GM19452 (cell line): ENCODE measurements around the gene SYNE1.

ENCODE experiments used
- ATAC-seq: cut with Tn5 transposase; IDR thresholded peaks from one replicate; pipeline ENCODE4 v1.9.1; 2021; ENCODE audit not compliant: unreplicated experiment

The SYNE1 gene

DNA sequence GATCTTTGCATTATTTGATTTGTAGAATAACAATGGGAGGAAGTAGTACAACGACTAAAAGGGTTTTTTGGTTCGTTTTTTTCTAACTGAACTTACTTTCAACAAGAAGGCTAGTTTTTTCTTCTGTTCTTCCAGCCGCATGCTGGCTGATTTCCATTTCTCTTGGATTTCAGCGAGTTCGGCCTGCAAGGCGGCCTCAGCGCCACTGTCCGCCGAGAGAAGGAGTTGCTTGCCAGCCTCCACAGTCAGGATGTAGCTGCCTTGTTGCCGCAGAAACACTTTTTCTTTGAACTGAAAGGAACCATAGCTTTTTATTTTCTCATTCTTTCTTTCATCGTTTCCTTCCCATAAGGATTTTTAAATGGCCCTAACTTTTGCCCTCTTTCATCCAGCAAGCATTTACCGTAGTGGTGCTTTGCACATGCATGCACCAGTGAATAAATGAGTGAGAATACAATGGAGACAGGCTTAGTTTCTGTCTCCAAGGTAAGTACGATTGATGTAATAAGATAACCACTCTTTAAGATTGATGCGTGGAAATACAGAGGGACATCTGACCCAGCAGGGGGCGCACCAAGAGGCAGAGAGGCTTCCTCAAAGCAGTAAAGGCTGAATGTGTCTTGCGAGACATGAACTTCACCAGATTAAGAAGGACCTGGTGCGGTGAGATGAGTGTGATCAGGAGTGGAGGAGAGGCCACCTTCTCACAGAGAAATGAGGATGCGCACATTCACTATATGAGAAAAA, 430.9 kb downstream of the SYNE1 start:
- no peak for ATAC-seq

DNA sequence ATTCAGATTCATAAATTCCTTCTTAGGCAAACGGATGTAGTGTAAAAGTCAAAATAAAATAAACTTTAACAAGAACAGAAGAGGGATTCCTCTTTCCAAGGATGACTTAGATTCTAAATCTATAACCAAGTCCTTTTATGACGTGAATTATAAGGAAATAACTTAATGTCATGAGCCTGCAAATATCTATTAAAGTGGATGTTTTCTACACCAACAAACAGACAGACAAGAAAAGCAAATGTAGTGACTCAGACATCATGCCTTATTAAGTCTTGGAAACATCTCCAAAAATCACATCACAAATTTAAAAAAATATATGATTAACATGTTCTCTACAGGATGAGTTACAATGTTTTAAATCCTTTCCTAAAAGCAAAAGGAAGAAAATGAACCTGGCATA, 432.6 kb downstream of the SYNE1 start:
- no peak for ATAC-seq

DNA sequence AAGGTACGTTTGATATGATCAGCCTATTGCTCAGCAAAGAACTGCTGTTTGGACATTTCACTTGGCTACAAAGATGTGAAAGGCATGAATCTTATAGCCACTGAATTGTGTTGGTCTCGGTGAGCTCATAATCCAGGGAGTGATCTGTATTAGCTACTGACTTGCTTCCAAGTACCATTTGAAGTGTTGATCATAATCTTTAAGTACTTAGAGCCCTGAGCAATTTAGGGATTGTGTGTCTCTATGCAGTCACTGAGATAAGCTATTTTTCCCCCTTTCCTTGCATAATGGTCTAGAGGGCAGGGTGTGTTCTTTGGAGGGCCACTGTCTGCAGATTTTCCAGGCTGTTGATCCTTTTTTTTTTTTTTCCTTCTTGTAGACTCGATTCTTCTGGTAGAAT, 436.0 kb downstream of the SYNE1 start:
- no peak for ATAC-seq

DNA sequence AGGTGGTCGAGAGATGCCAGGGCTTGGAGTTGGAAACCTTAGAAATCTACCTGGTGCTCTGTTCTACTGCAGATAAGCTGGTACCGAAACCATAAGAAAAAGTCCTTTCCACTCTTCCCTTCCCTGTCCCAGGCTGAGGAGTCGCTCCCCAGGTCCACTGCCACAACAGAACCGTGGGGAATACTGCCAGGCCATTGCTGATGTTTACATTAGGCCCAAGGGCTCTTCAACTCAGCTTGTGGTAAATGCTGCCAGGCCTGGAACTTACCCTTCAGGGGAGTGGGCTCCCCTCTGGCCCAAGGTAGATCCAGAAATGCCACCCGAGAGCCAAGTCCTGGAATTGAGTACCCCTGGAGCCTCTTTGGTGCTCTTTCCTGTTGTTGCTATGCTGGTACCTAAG, 441.3 kb downstream of the SYNE1 start:
- no peak for ATAC-seq

DNA sequence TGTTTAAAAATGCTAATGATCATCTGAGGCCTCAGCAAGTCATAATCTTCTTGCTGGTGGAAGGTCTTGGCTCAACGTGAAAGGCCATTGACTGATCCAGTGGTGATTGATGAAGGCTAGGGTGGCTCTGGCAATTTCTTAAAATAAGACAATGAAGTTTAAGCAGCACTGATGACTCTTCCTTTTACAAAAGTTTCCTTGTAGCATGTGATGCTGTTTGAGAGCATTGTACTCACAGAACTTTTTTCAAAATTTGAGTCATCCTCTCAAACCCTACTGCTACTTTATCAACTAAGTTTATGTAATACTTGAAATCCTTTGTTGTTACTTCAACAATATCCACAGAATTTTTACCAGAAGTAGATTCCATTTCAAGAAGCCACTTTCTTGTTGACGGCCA, 447.4 kb downstream of the SYNE1 start:
- no peak for ATAC-seq

DNA sequence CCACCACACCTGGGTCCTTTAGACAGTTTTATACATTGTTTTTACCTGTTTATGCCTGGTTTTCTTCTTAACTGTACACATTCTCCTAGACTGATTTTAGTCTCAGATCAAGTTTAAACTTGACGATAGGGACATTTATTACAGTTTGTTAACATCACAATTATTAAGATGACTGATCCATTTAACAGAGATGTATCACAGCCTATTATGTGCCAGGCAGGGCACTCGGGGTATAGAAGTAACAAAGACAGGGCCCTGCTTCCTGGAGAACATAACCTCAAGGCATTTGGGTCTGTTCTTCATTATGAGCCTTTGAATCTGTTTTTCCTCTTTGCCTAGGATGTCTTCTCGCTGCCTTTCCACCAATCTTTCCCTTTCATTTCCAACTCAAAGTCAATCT, 449.2 kb downstream of the SYNE1 start:
- ATAC-seq = no peak

DNA sequence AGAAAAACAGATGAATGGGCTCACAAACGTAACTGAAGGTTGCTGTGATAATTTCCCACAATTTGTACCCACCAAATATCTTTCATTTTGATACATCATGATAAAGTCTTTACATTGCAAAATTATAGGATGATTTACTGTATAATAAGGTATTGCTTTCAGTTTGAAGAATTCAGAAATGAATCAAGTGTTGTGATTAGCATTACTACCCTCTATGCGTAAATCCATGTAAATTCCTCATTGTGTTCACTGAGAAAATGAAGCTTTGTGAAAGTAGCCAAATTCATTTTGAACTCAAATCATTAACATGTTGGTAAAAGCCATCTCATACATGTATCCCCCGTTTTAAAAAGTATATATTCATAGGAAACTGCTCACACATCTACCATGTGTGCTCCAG, 450.3 kb downstream of the SYNE1 start:
- no peak for ATAC-seq

DNA sequence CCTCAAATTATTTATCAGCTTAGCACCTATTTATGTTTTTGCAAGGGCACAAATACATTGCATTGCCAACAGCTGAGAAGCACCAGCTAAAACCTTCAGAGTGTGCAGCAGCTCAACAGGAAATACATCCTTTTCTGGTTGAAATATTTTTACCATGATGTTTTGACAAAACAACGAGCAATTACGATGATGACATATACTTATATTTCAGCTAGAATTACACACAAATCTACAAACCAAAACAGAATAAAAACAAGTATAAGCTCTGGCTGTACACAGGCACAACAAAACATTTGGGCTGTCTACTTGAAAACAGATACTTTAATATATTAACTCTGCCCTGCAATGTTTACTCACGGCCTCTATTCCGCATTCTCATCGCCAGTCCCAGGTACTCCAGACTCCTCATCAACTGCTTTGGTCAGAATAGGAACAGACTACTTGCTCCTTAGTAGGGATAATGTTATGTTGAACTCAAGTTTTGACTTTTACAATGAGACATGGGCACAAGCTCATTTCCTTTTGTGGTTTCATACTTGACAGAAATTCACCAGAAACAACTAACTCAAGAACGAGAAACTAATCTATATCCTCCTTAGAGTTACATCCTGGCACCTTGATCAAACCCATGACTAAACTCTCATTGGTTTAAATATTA, 452.1 kb downstream of the SYNE1 start:
- peak; percentile 74 for ATAC-seq

DNA sequence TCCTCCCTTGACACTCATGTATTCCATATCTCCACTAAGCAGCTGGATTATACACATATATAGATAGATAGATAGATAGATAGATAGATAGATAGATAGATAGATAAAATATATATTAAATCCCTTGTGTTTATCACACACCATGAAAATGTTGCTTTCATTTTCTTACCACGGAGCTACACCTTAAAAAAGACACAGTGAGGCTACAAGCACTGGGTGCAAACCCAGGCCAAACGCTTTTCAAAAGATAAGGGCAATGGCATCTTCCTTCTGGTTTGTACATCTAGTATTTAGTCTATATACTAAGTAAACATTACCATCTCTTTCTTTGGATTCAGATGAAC, 452.6 kb downstream of the SYNE1 start:
- ATAC-seq = peak; percentile 42

DNA sequence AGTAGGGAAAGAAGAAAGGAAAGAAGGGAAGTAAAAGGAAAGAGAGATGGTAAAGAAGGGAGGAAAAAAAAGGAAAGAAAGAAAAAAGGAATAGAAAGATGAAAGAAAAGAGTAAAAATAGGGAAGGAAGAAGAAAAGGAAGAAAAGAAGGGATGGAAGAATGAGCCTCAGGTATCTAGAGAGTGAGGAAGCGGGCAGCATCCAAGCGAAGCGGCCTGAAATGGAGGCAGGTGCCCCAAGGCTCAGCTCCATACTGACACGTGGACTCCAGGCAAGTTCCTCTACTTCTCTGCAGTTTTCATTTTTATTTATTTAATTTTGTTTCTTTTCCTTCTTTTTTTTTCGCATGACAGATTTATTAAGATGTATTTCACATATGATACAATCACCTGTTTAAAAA, 456.6 kb downstream of the SYNE1 start:
- ATAC-seq = no peak

DNA sequence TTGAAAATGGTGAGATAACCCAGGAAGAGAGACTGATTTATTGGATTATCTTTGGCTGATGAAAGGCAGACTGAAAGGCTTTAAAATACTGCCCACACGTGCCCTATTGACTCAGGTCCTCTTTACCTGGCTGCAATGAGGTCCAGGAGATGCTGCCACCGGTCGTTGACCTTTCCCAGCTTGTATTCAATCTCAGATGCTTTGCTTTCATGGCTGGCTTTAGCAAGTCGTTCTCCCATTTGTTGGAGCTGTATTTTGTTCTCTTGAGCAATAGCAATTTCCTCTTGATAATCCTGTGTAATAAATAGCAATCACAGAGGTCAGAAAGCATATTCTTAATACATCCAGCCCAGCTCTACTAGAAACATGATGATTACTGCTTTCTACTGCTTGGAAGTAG, 460.9 kb downstream of the SYNE1 start:
- no peak for ATAC-seq

DNA sequence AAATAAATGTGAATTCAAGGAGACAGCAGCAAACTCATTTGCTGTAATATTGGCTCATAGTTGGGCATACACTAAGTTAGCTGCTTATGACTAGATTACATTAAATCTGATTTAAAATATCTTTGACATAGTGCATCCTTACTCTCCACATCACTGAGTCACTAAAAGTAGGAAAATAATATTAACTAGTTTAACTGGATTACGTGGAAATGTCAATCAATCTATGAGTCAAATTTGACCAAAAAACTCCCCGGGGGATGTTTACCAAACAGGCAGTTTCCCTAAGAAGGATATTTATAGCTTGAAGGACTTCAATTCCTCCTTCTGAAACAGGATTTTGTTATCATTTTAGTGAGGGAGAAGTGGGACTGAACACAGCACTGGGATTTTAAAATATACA, 463.2 kb downstream of the SYNE1 start:
- no peak for ATAC-seq

DNA sequence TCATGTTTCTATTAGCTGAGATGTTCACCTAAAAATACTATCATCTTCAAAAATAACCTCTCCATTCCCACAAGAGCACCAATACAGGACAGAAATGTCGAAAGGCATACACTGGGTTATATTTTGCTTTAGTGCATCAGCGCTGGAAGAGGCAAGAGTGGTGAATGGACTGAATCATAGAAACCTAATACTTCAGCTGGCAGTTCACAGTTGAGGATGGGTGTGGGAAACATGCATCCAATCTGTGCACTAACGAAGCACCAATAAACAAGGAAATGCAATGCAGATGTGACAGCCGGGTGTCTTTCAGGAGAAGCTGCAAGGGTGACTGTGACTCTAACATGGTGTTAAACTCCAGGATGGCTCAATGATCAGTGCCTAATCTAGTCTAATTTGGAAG, 463.8 kb downstream of the SYNE1 start:
- no peak for ATAC-seq

DNA sequence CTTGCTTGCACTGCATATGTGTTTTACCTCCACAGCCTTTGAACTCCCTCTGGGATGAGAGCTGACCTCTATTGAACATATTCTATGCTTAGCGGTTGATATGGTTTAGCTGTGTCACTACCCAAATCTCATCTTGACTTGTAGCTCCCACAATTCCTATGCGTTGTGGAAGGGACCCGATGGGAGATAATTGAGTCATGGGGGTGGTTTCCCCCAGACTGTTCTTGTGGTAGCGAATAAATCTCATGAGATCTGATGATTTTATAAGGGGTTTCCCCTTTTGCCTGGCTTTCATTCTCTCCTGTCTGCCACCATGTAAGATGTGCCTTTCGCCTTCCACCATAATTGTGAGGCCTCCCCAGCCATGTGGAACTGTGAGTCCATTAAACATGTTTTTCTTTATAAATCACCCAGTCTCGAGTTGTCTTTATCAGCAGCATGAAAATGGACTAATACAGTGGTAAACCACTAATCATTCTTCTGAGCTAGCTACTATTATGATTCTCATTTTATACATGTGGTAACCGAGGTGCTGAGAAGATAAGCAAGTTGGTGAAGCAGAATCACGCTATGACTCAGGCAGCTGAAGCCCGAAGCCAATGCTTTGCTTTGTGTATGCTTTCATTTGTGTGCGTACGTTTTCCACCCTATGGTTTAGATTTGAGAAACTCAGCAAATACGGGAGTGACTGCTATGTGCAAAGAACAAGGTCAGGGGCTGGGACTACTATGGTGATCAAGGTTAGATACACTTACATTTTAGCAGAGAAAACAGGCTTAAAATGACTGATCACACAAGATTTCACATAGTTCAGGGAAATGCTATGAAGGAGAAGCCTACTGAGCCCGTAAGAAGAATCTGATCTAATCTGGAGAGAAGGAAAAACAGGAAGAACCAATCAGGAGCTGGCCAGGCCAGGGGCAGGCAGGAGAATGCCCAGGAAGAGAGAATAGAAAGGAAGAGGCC, 466.2 kb downstream of the SYNE1 start:
- ATAC-seq = peak; percentile 99

DNA sequence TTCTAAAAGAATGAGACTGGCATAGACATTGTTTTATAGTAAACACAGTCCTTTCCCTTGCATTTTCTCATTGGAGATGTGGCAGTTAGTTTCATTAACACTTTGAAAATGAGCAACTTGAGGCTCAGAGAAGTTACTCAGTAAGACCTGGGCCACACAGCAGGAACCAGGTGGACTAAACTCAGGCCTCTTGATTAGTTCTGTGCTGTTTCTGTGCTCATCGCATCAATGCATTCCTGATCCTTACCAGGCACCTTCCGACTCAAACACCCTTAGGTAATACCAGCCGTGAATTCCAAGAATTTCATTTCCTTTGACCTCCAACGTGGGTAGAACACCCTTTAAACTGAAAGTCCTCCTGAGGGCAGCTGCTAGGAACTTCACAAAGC, 466.9 kb downstream of the SYNE1 start:
- no peak for ATAC-seq

DNA sequence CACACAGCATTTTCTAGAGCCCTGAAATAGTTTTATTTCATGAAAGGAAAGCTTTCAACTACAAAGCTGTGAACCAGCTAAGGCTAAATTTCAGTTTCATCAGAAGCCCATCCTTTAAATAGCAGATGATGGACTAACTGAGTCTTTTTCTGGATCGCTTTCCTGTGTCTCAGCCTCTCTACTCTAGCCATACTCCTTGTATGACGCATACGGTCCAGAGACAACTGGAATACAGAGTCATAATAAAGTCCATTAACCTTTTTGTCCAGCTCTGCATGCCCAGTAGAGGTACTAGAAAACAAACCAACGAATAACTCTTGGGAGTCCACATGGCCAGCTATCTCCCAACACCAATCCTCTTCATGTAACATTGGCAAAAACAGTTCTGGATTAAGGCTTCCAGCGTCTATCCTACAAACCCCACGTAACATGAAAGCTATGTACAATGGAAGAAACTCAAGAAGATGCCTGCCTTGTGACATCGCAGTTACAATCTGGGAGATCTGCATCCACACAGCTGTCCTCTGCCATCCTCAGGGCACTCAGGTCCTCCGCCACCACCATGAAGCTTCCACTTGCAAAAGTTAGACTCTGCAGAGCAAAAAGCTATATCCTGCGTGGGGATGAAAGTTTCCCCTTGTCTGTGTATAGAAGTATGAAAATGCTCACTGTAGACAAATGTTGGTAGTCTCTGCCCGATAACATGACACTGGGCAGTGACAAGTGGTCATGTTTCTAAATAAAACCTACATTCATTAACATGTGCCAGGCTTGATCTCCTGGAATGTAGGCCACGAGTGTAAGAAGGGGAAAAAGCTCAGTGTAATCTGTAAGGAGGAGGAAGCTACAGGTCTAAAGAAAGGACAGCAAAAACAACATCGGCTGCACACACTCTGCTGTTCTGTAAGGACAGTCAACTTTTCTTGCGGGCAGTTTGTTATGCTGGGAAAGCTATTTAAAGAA, 469.2 kb downstream of the SYNE1 start:
- no peak for ATAC-seq

DNA sequence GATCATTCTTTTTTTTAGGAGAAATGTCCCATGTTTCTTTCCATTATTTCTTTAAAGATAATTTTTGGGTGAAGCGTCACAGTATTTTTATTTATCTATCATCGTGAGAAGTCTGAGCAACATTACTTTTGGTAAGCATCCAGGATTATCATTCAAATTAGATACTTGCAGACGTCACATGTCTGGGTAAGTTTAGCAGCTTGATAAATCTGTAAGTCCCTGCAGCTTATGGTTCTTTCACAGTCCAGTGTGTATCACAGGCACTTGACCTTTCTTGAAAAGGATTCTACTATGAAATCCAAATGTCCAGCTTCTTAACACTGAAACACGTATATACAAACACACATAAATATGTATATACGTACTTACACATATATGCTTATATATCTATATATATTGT, 470.3 kb downstream of the SYNE1 start:
- no peak for ATAC-seq

DNA sequence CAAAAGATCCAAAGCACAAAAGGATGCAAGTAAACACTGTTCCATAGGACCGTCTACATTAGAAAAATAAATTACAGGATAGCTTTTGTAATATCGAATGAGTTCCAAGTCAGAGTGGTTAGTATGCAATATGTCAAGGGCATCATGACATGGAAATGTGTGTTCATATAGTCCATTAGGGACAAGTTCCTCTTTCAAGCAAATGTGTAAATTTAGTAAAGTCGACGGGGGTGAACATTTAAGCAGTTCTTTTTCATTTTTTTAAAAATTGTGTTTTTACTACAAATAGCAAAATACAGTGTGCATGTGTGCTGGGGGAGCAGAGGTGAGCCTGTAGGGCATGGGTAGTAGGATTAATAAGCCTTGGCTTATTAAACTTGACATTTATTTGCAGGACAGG, 470.7 kb downstream of the SYNE1 start:
- no peak for ATAC-seq

DNA sequence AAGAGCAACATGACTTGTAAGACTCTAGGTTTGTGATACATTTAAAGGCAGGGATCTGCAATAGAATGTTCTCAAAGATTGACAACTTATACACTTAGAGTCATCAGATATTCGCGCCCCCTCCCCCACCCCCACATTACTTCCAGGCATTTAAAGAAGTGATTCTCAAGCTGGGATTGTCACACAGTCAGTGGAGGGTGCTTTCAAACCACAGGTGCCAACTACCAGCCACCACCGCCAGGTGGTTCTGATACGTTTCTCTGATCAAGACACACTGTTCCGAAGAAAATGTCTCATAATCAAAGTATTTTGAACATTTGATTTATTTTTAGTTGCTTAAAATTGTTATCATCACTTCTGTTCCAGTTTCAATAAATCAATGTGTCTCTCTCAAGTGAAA, 472.2 kb downstream of the SYNE1 start:
- ATAC-seq = no peak

DNA sequence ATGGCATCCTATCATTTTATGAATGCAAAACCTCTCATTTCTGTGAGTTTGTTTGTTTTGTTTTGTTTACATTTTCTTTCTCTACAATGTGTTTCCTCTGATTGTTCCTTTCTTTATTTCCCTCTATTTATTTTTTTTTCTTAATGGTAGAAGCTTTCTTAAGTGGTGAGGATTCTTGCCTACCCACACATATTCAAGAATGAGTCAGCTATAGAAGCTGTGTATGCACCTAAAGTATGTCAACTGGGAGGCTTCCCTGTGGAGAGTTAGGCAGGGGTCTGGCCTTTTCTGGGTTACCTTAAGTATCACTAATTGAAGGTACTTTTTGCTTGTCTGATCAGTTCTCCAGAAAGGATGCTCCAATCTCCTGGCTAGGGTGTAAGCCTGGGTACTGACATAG, 475.7 kb downstream of the SYNE1 start:
- ATAC-seq = no peak

DNA sequence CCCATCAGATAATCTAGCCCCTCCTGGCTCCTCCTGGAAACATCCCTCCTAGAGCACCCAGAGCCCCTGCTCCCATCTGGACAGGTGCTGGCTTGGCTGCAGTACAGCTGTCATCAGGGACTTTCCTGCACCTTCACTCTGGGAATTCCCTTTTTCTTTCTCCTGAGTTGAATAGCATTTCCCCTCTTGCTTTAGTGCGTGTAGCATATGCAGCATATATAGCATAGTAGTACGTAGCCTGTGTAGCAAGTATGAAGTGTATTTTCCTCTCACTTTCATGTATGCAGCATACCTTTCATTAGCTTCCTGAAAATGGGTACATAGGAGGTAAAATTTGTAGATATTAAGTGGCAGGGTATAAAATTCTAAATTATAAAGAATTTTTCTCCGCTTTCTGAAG, 476.8 kb downstream of the SYNE1 start:
- peak; percentile 95 for ATAC-seq
